ENCODE measurements around the gene CDCA3.
"Not testable (repeated sequence)": the region's sequence is repeated elsewhere in the genome, so short reads cannot be mapped to it uniquely, and the experiment has no call there.

CDCA3 gene
- total RNA-seq: 0.17 to 3.5 (median 0.67) reads per million in 9 experiments

DNA sequence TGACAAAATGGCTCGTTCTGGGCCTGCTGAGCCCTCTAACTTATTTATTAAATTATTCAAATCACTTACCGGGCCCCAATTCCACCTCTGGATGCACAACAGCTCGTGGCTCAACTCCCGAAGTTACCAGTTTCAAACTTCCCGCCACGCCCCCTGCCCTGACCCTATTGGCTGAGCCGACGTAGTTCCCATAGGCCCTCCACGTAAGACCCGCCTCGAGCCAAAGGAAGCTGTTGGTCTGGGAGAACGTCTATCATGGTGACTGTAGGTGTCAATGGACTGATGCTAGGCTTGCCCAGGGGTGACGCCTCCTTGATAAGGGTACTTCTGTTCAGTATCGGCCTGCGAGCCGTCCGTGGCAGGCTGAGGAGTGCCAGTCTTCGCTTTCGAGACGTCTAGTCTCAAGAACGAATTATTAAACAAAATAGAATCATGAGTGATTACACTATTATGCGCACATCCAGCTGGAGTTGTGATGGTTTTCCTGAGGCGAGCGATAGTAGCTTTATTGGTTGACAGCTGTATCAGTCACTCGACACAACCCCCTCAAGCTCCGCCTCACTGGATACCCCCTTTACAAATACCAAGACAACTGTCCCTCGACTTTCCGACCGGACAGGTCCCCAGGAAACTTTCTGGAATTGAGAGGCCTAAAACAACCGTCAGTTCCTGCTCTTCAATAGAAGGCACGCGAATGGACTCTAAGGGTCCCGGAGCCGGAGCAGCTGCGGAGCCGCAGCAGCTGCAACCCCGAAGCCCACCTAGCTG lies at the start of gene CDCA3:
CDCA3 (minus strand) TSS at position 134 of the 768 bp plus-strand sequence. CDS start 334 bp downstream, outside the sequence.
- Mint-ChIP-seq H3K4me3 (peak within 1 kb of the TSS; percentile 85 to 86), H3K27ac (peak within 1 kb of the TSS; percentile 96 to 99), H3K4me1 (ENCODE audit: low read depth in 2 of 2) (peaks cover 20 to 24% of the 10 kb centered on the region in 2 donors), H3K27me3 (no peaks in the 10 kb centered on the region), H3K9me3 (no peaks in the 10 kb centered on the region), H3K36me3 (ENCODE audit: insufficient read depth) (peaks cover 30% of the 10 kb centered on the region)
- DNase-seq: peak; percentile 88 to 92 (median 89)
- ATAC-seq (replicated peaks): peak; percentile 56

DNA sequence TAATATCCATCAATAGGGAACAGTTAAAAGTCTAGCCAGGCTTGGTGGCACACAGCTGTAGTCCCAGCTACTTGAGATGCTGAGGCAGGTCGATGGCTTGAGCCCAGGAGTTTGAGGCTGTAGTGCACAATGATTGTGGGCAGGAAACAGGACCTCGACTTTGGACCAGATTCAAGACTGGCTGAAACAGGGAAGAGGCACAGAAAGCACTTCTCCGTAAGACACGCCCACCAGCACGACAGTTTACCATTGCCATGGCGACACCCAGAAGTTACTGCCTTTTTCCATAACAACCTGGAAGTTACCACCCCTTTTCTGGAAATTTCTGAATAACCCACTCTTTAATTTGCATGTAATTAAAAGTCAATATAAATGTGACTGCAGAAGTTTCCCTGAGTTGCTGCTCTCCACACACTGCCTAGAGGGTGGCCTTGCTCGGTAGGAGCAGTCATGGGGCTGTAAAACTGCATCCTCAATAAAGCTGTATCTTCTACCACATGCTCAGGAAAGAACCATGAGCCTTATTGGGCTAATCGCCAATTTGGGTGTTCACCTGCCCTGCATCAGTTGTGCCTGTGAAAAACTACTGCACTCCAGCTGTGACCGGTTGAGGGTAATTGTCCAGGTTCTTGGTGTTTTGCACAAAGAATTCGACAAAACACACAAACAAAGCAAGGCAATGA lies 48.9 kb upstream of the CDCA3 start:
- no peak overlapping the region for H3K4me3 Mint-ChIP-seq
- DNase-seq (no peak), ATAC-seq (replicated peaks) (no peak)
- peaks cover 0 to 4% of the 10 kb centered on the region in 2 donors for H3K4me1 Mint-ChIP-seq (ENCODE audit: low read depth in 2 of 2)
- no peaks in the 10 kb centered on the region for H3K27me3 Mint-ChIP-seq
- no peaks in the 10 kb centered on the region for H3K36me3 Mint-ChIP-seq (ENCODE audit: insufficient read depth)
- no peaks in the 10 kb centered on the region for H3K9me3 Mint-ChIP-seq
- no peak overlapping the region for H3K27ac Mint-ChIP-seq

DNA sequence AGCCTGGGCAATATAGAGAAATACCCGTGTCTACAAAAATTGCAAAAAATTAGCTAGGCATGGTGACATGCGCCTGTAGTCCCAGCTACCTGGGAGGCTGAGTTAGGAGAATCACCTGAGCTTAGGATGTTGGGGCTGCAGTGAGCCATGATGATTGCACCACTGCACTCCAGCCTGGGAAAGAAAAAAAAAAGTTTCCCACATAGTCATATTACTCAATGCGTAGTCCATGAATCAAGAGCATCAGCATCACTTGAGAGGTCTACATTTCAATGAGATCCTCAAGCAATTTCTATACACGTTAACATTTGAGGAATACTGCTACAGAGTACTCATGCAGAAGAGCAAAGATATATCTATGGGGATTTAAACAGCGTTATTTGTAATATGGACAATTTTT lies 48.3 kb upstream of the CDCA3 start:
- DNase-seq (no peak), ATAC-seq (replicated peaks) (no peak)
- Mint-ChIP-seq H3K27ac (no peak overlapping the region), H3K4me1 (ENCODE audit: low read depth in 2 of 2) (peaks cover 0 to 4% of the 10 kb centered on the region in 2 donors), H3K4me3 (no peak overlapping the region), H3K27me3 (no peaks in the 10 kb centered on the region), H3K36me3 (ENCODE audit: insufficient read depth) (no peaks in the 10 kb centered on the region), H3K9me3 (no peaks in the 10 kb centered on the region)

DNA sequence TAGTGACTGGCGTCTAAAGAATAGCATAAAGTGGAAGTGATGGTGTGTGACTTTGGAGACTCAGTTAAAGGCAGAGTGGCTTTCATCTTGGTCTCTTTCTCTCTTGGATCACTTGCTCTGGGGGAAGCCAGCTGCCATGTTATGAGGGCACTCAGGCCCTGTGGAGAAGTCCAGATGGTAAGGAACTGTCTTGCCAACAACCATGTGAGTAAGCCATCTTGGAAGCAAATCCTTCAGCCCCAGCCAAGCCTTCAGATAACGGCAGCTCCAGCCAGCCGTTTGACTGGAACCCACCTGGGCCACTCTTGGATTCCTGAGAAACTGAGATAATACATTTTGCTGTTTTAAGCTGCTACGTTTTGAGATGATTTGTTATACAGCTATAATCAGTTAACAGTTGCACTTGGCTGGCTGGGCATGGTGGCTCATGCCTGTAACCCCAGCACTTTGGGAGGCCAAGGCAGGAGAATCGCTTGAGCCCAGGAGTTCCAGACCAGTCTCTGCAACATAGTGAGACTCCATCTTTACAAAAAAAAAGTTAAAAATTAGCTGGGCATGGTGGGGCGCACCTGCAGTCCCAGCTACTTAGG lies 45.9 kb upstream of the CDCA3 start:
- no peak overlapping the region for H3K4me3 Mint-ChIP-seq
- H3K4me1 Mint-ChIP-seq (ENCODE audit: low read depth in 2 of 2): no peaks in the 10 kb centered on the region
- ATAC-seq (replicated peaks): no peak
- no peaks in the 10 kb centered on the region for H3K9me3 Mint-ChIP-seq
- no peak overlapping the region for H3K27ac Mint-ChIP-seq
- H3K36me3 Mint-ChIP-seq (ENCODE audit: insufficient read depth): no peaks in the 10 kb centered on the region
- DNase-seq: no peak
- no peaks in the 10 kb centered on the region for H3K27me3 Mint-ChIP-seq

DNA sequence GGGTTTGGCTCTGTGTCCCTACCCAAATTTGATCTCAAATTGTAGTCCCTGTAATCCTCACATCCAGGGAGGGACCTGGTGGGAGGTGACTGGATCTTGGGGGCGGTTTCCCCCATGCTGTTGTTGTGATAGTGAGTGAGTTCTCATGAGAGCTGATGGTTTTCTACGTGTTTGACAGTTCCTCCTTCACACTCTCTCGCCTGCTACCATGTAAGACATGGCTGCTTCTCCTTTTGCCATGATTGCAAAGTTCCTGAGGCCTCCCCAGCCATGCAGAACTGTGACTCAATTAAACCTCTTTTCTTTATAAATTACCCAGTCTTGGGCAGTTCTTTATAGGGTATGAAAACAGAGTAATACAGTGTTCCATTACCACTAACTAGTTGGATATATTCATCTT lies 43.2 kb upstream of the CDCA3 start:
- Mint-ChIP-seq H3K27ac (no peak overlapping the region), H3K4me1 (ENCODE audit: low read depth in 2 of 2) (peaks cover 0 to 11% of the 10 kb centered on the region in 2 donors), H3K9me3 (no peaks in the 10 kb centered on the region), H3K36me3 (ENCODE audit: insufficient read depth) (no peaks in the 10 kb centered on the region), H3K4me3 (no peak overlapping the region), H3K27me3 (no peaks in the 10 kb centered on the region)
- no peak for DNase-seq
- no peak for ATAC-seq (replicated peaks)

DNA sequence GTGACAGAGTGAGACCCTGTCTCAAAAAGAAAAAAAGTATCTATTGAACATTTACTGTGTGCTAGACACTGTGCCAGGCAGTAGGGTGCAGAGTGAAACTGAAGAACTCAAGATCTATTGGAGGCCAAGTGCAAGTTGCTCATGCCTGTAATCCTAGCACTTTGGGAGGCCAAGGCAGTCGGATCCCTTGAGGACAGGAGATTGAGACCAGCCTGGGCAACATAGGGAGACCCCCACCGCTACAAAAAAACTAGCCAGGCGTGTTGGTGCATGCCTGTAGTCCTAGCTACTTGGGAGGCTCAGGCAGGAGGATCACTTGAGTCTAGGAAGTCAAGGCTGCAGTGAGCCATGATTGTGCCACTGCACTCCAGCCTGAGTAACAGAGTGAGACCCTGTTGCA lies 41.6 kb upstream of the CDCA3 start:
- peaks cover 0 to 11% of the 10 kb centered on the region in 2 donors for H3K4me1 Mint-ChIP-seq (ENCODE audit: low read depth in 2 of 2)
- not testable (repeated sequence) for H3K36me3 Mint-ChIP-seq (ENCODE audit: insufficient read depth); ATAC-seq (replicated peaks); H3K9me3 Mint-ChIP-seq; DNase-seq; H3K27me3 Mint-ChIP-seq
- H3K4me3 Mint-ChIP-seq: peak overlapping the region in 1 of 2 donors; percentile 80
- H3K27ac Mint-ChIP-seq: peak overlapping the region in 1 of 2 donors; percentile 96

DNA sequence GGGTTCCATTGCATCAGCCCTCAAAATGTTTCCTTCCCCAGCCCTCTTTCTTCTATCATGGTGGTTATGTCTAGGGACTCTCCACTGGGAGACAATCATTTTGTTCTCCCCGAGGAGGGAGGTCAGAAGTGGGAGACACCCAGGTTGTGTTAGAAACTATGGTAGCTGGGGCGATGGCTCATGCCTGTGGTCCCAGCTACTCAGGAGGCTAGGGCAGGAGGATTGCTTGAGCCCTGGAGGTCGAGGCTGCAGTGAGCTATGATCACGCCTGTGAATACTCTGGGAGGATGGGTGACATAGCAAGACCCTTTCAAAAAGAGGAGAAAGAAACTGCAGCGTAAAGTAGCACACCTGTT lies 40.5 kb upstream of the CDCA3 start:
- Mint-ChIP-seq H3K36me3 (ENCODE audit: insufficient read depth) (no peaks in the 10 kb centered on the region), H3K4me3 (peak overlapping the region; percentile 80 to 89), H3K27ac (peak overlapping the region; percentile 94 to 96), H3K27me3 (no peaks in the 10 kb centered on the region), H3K4me1 (ENCODE audit: low read depth in 2 of 2) (peaks cover 0 to 11% of the 10 kb centered on the region in 2 donors), H3K9me3 (no peaks in the 10 kb centered on the region)
- no peak for DNase-seq
- ATAC-seq (replicated peaks): no peak

DNA sequence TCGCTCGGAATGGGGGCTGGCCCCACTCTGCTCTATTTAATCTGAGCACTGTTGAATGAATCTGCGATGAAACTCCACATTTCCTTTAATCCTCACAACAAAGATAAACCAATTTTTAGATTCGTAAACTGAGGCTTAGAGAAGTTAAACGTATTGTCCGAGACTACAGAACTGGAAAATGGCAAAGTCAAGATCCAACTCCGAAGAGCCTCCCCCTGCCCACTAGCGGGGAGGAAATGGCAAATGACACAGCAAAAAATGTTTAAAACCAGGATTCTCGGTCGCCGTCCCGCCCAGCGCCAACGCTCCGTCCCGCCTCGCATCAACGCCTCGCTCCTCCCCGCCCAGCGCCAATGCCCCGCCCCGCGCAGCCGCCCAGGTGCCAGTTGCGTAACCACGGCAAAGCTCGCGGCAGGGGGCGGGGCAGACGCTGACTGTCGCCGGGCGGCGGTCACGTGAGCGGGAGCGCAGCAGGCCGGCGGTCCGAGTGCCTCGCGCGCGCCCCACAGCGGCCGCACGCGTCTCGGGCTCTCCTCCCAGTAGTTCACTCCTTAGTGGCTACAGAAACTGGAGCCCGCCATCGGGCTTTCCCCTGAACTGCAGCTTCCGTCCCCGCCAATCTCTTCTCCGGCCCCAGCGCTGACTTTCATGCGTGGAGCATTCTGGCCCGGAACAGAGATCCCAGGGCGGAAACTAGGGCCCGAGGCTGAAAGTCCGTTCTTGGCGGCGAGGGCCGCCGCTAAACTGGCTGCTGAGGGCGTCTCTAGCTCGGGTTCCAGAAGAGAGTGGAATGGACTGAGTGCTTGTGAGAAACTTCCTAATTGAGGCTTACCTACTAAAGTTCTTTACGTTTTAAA lies 39.9 kb upstream of the CDCA3 start:
- no peaks in the 10 kb centered on the region for H3K9me3 Mint-ChIP-seq
- H3K36me3 Mint-ChIP-seq (ENCODE audit: insufficient read depth): no peaks in the 10 kb centered on the region
- peak overlapping the region; percentile 80 to 89 for H3K4me3 Mint-ChIP-seq
- H3K4me1 Mint-ChIP-seq (ENCODE audit: low read depth in 2 of 2): peaks cover 0 to 11% of the 10 kb centered on the region in 2 donors
- H3K27me3 Mint-ChIP-seq: no peaks in the 10 kb centered on the region
- DNase-seq (peak; percentile 97 to 99 (median 99)), ATAC-seq (replicated peaks) (peak; percentile 95)
- peak overlapping the region; percentile 94 to 96 for H3K27ac Mint-ChIP-seq

DNA sequence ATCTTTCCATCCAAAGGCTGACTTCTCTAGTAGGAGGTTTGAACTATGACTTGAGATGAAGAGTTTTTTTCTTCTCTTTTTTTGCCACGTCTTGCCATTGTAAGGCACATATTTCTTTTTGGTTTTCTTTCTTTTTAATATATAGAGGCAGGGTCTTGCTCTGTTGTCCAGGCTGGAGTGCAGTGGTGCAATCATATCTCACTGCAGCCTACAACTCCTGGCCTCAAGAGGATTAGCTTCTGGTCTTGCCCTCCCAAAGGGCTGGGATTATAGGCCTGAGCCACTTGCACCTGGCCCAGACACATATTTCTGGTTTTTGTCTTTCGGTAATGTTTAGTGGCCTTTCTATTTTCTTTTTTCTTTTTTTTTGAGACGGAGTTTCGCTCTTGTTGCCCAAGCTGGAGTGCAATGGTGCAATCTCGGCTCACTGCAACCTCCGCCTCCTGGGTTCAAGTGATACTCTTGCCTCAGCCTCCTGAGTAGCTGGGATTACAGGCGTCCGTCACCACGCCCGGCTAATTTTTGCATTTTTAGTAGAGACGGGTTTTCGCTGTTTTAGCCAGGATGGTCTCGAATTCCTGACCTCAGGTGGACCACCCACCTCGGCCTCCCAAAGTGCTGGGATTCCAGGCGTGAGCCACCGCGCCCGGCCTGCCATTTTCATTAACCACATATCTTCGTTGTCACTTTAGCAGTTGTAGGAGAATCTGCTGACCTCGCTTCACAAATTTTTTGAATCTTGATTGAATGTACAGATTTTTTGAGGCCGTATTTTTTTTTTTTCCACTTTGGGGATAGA lies 38.9 kb upstream of the CDCA3 start:
- H3K9me3 Mint-ChIP-seq: not testable (repeated sequence)

DNA sequence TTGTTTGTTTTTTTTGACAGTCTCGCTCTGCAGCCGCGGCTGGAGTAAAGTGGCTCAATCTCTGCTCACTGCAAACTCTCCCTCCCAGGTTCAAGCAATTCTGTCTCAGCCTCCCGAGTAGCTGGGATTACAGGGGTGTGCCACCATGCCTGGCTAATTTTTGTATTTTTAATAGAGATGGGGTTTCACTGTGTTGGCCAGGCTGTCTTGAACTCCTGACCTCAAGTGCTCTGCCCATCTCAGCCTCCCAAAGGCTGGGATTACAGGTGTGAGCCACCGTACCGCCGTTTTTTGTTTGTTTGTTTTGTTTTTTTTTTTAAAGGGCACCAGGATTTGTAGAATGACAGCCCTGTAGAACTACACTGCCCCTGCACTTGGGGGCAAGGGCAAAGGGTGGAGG lies 37.7 kb upstream of the CDCA3 start:
- not testable (repeated sequence) for H3K4me3 Mint-ChIP-seq; DNase-seq; H3K9me3 Mint-ChIP-seq; H3K36me3 Mint-ChIP-seq (ENCODE audit: insufficient read depth); ATAC-seq (replicated peaks); H3K27me3 Mint-ChIP-seq; H3K27ac Mint-ChIP-seq
- H3K4me1 Mint-ChIP-seq (ENCODE audit: low read depth in 2 of 2): peaks cover 0 to 11% of the 10 kb centered on the region in 2 donors

More for the DNA sequence above, 38.9 kb upstream of the CDCA3 start:
- DNase-seq; H3K36me3 Mint-ChIP-seq (ENCODE audit: insufficient read depth); ATAC-seq (replicated peaks); H3K27me3 Mint-ChIP-seq: not testable (repeated sequence)
- Mint-ChIP-seq H3K27ac (peak overlapping the region in 1 of 2 donors; percentile 96), H3K4me1 (ENCODE audit: low read depth in 2 of 2) (peaks cover 0 to 11% of the 10 kb centered on the region in 2 donors), H3K4me3 (peak overlapping the region; percentile 80 to 89)

DNA sequence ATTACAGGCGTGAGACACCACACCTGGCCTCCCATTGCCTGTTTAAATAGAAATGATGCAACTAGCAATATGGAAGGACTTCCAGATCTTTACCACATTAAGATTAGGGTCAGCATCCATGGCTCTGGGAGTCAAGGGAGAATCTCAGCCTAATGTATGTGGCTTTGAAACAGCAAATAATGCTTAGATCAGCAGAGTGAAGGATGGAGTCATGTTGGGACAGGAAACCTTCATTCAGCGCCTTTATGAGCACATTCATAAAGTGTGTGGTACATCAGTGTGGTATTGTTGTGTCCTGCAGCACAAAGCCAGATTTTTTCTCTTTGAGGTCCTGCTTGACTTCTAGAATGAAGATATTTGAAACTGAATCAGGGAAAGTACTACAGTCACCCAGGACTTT lies 37.3 kb upstream of the CDCA3 start:
- H3K27me3 Mint-ChIP-seq: no peaks in the 10 kb centered on the region
- DNase-seq (no peak), ATAC-seq (replicated peaks) (no peak)
- H3K36me3 Mint-ChIP-seq (ENCODE audit: insufficient read depth): no peaks in the 10 kb centered on the region
- no peaks in the 10 kb centered on the region for H3K9me3 Mint-ChIP-seq
- no peak overlapping the region for H3K27ac Mint-ChIP-seq
- H3K4me3 Mint-ChIP-seq: no peak overlapping the region
- peaks cover 0 to 11% of the 10 kb centered on the region in 2 donors for H3K4me1 Mint-ChIP-seq (ENCODE audit: low read depth in 2 of 2)

DNA sequence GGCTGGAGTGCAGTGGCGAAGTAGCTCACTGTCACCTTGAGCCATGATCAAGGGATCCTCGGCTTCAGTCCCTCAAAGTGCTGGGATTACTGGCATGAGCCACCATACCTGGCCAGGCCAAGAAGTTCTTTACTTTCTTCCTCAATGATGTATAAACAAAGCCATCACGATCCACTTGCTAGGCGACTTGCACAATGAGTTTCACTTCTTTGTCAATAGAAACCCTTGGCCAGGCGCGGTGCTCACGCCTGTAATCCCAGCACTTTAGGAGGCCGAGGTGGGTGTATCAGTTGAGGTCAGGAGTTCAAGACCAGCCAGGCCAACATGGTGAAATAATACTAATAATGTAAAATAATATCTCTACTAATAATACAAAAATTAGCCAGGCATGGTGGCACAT lies 36.4 kb upstream of the CDCA3 start:
- Mint-ChIP-seq H3K27ac (no peak overlapping the region), H3K9me3 (no peaks in the 10 kb centered on the region), H3K27me3 (no peaks in the 10 kb centered on the region), H3K36me3 (ENCODE audit: insufficient read depth) (no peaks in the 10 kb centered on the region), H3K4me1 (ENCODE audit: low read depth in 2 of 2) (peaks cover 0 to 11% of the 10 kb centered on the region in 2 donors), H3K4me3 (no peak overlapping the region)
- DNase-seq (no peak), ATAC-seq (replicated peaks) (no peak)
